Hepatocyte (in vitro differentiated cells): ENCODE measurements around the gene SPINK8.

Source experiments
- CTCF ChIP-seq: fragments of 200-600 bp; sonication (generic); IDR thresholded peaks from 2 replicates; pipeline ENCODE4 v1.5.1; 2016; ENCODE audit warnings: antibody characterized with exemption, mild to moderate bottlenecking; ENCODE audit not compliant: poor library complexity
- EZH2 ChIP-seq: fragments of 200-600 bp; sonication (generic); IDR thresholded peaks from 2 replicates; pipeline ENCODE4 v1.6.1; 2016; ENCODE audit warnings: antibody characterized with exemption, mild to moderate bottlenecking, borderline replicate concordance
- EZH2phosphoT487 ChIP-seq: fragments of 200-600 bp; sonication (generic); IDR thresholded peaks from one replicate; pipeline ENCODE4 v1.6.1; 2018; ENCODE audit warnings: antibody characterized with exemption, mild to moderate bottlenecking, low read depth, moderate library complexity; ENCODE audit not compliant: unreplicated experiment, severe bottlenecking

DNA sequence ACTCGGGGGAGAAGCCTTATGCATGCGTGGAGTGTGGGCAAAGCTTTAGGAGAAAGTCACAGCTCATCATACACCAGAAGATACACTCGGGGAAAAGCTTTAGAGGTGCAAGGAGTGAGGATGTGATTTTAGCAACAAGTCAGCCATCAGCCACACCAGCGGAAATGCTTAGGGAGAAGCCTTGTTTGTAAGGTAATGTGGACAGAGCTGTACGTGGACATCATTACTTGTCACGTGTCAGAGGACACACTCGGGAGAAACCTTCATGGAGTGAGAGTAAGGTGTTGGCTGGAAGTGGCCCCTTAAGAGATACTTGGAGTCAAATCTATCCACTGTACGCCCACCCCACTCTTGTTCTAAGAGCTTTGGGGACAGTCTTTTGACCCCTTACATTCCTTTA is 63.9 kb downstream of the SPINK8 start:
- no peak for TF ChIP-seq CTCF
- no peak for TF ChIP-seq EZH2
- TF ChIP-seq EZH2phosphoT487: no peak
